Sigmoid colon (tissue), 7 donors: ENCODE results near the gene KIF6. TPM values are rescaled to one million over a fixed set of nuclear protein-coding genes. Genes with fewer than 3 reads are reported as not detected.

ENCODE experiments used
- DNase-seq: peaks from one replicate; pipeline ENCODE4 v3.0.0-alpha.2; 2019
- H3K27ac ChIP-seq, 4 donors: fragments of 200-600 bp; sonication (generic); one replicate each; pipeline ENCODE4 v1.5.1; 2016 to 2019; ENCODE audit warnings: mild to moderate bottlenecking in 1 of 4
- H3K27me3 ChIP-seq, 3 donors: fragments of 200-600 bp; sonication (generic); one replicate each; pipeline ENCODE4 v1.5.1; 2019; ENCODE audit warnings: mild to moderate bottlenecking in 1 of 3
- H3K36me3 ChIP-seq, 4 donors: fragments of 200-600 bp; sonication (generic); one replicate each; pipeline ENCODE4 v1.5.1; 2016 to 2019
- H3K4me1 ChIP-seq, 4 donors: fragments of 200-600 bp; sonication (generic); one replicate each; pipeline ENCODE4 v1.5.1; 2017 to 2019
- H3K4me3 ChIP-seq, 4 donors: fragments of 200-600 bp; sonication (generic); one replicate each; pipeline ENCODE4 v1.5.1; 2017 to 2019; ENCODE audit warnings: mild to moderate bottlenecking in 2 of 4, moderate library complexity in 1 of 4
- H3K9me3 ChIP-seq, 4 donors: fragments of 200-600 bp in 3 of 4; sonication (generic) in 3 of 4; one replicate each; pipeline versions ENCODE4 v1.5.1 to v1.6.1; 2013 to 2019
- CTCF ChIP-seq, 4 experiments: fragments of 450-650 bp in 3 of 4; fragments of 200-600 bp in 1 of 4; IDR thresholded peaks; one replicate each; pipeline ENCODE4 v1.5.1; 2016 to 2019; ENCODE audit warnings: antibody characterized with exemption in 4 of 4, mild to moderate bottlenecking in 3 of 4, moderate library complexity in 2 of 4
- EP300 ChIP-seq, 4 donors: sonication (generic); formaldehyde crosslinking; IDR thresholded peaks; one replicate each; pipeline ENCODE4 v1.6.1; 2017; ENCODE audit warnings: antibody characterized with exemption in 4 of 4
- POLR2A ChIP-seq, 2 donors: fragments of 450-650 bp; IDR thresholded peaks; one replicate each; pipeline ENCODE4 v1.6.1; 2016; ENCODE audit warnings: antibody characterized with exemption in 2 of 2, mild to moderate bottlenecking in 2 of 2, moderate library complexity in 2 of 2
- POLR2AphosphoS5 ChIP-seq, 4 donors: sonication (generic); formaldehyde crosslinking; IDR thresholded peaks; one replicate each; pipeline ENCODE4 v1.6.1; 2017; ENCODE audit warnings: antibody characterized with exemption in 4 of 4
- WGBS, 2 donors: extraction: QIAGEN DNeasy Blood & Tissue Kit; methylation state at CpG; one replicate each; pipeline ENCODE4 v1.1.7; 2013; 5-methylcytosine and 5-hydroxymethylcytosine counted together
- intact Hi-C: fragments of 100-400 bp; cut with DNase I; formaldehyde crosslinking; loops from one replicate; pipeline ENCODE4 v1.15.1; 2023
- polyA plus RNA-seq, 3 donors: library from polyadenylated mRNA; stranded (reverse); fragments of 200-250 nt; gene quantifications; one replicate each; pipeline ENCODE4 v1.2.3, GENCODE V29; 2013
- total RNA-seq, 4 donors: library from RNA; depleted of rRNA; stranded (reverse); fragments of >200 nt; gene quantifications; one replicate each; pipeline ENCODE4 v1.1.0, GENCODE V29; 2016
- donor health status: healthy with polysubstance abuse.
- donor health status: Bipolar disorder and iron deficiency.
- donor health status: healthy.

KIF6 gene
- total and polyA plus RNA-seq, 7 donors: under 0.01 to 0.99 (median 0.36) TPM; not detected in 2

- Histone ChIP-seq H3K36me3 (no peaks in the 10 kb centered on the region), H3K4me1 (peaks cover 0 to 20% (median 4%) of the 10 kb centered on the region in 4 donors), H3K4me3 (no peak overlapping the region), H3K27ac (peak overlapping the region in 3 of 4 donors; percentile 28 to 50 (median 34)), H3K9me3 (no peaks in the 10 kb centered on the region), H3K27me3 (no peaks in the 10 kb centered on the region)
- DNase-seq: no peak
- TF ChIP-seq EP300 (IDR thresholded peaks at IDR 0.05) (no peak), POLR2AphosphoS5 (IDR thresholded peaks at IDR 0.05) (no peak), POLR2A (IDR thresholded peaks at IDR 0.05) (no peak), CTCF (IDR thresholded peaks at IDR 0.05) (no peak)
- 82 to 91% methylated on average over 5 of the region's 5 CpGs for WGBS, 2 donors
- intact Hi-C loops: no loop called here
Measured at GRCh38 chr6:39561536-39562266, 163.5 kb downstream of the KIF6 start.

- H3K9me3 ChIP-seq: no peaks in the 10 kb centered on the region
- no peak for TF ChIP-seq EP300 (IDR thresholded peaks at IDR 0.05)
- TF ChIP-seq CTCF (IDR thresholded peaks at IDR 0.05): no peak
- TF ChIP-seq POLR2A (IDR thresholded peaks at IDR 0.05): no peak
- no peak for TF ChIP-seq POLR2AphosphoS5 (IDR thresholded peaks at IDR 0.05)
- no peaks in the 10 kb centered on the region for H3K36me3 ChIP-seq
- no peaks in the 10 kb centered on the region for H3K27me3 ChIP-seq
- DNase-seq: no peak
- intact Hi-C loops: no loop called here
- peaks cover 0 to 15% (median 3%) of the 10 kb centered on the region in 4 donors for H3K4me1 ChIP-seq
- H3K27ac ChIP-seq: peak overlapping the region in 1 of 4 donors; percentile 50
- H3K4me3 ChIP-seq: no peak overlapping the region
Measured at GRCh38 chr6:39560915-39561314, 164.3 kb downstream of the KIF6 start.

- DNase-seq: no peak
- Histone ChIP-seq H3K9me3 (no peaks in the 10 kb centered on the region), H3K4me1 (peaks cover 0 to 6% (median 2%) of the 10 kb centered on the region in 4 donors), H3K36me3 (no peaks in the 10 kb centered on the region), H3K4me3 (no peak overlapping the region), H3K27me3 (no peaks in the 10 kb centered on the region), H3K27ac (no peak overlapping the region)
- intact Hi-C loops: no loop called here
- TF ChIP-seq EP300 (IDR thresholded peaks at IDR 0.05): no peak
- TF ChIP-seq POLR2AphosphoS5 (IDR thresholded peaks at IDR 0.05): no peak
Measured at GRCh38 chr6:39558591-39559190, 166.5 kb downstream of the KIF6 start.

GRCh38 chr6:39558079-39558478, 167.1 kb downstream of the KIF6 start:
- Histone ChIP-seq H3K27me3 (no peaks in the 10 kb centered on the region), H3K9me3 (no peaks in the 10 kb centered on the region), H3K4me3 (no peak overlapping the region), H3K4me1 (peaks cover 0 to 6% (median 2%) of the 10 kb centered on the region in 4 donors), H3K27ac (no peak overlapping the region), H3K36me3 (no peaks in the 10 kb centered on the region)
- TF ChIP-seq POLR2AphosphoS5 (IDR thresholded peaks at IDR 0.05): no peak
- no peak for TF ChIP-seq POLR2A (IDR thresholded peaks at IDR 0.05)
- TF ChIP-seq CTCF (IDR thresholded peaks at IDR 0.05): no peak
- no peak for TF ChIP-seq EP300 (IDR thresholded peaks at IDR 0.05)
- WGBS, 2 donors: 4 to 32% methylated on average over 1 of the region's 1 CpG
- intact Hi-C loops: no loop called here
- DNase-seq: no peak

GRCh38 chr6:39555136-39555535, 170.1 kb downstream of the KIF6 start:
- intact Hi-C loops: no loop called here
- DNase-seq: no peak
- Histone ChIP-seq H3K4me3 (no peak overlapping the region), H3K36me3 (no peaks in the 10 kb centered on the region), H3K27me3 (no peaks in the 10 kb centered on the region), H3K4me1 (peaks cover 0 to 4% (median 0%) of the 10 kb centered on the region in 4 donors), H3K9me3 (no peaks in the 10 kb centered on the region), H3K27ac (no peak overlapping the region)
- 91 to 95% methylated on average over 3 of the region's 3 CpGs for WGBS, 2 donors
- TF ChIP-seq POLR2A (IDR thresholded peaks at IDR 0.05) (no peak), CTCF (IDR thresholded peaks at IDR 0.05) (no peak), POLR2AphosphoS5 (IDR thresholded peaks at IDR 0.05) (no peak)
